COR-L47 (cell line): ENCODE data around the gene ASTL.

Experiments
- DNase-seq: peaks from one replicate; lab custom pipeline; 2025; lab: John Stamatoyannopoulos, UW

ASTL gene

DNA sequence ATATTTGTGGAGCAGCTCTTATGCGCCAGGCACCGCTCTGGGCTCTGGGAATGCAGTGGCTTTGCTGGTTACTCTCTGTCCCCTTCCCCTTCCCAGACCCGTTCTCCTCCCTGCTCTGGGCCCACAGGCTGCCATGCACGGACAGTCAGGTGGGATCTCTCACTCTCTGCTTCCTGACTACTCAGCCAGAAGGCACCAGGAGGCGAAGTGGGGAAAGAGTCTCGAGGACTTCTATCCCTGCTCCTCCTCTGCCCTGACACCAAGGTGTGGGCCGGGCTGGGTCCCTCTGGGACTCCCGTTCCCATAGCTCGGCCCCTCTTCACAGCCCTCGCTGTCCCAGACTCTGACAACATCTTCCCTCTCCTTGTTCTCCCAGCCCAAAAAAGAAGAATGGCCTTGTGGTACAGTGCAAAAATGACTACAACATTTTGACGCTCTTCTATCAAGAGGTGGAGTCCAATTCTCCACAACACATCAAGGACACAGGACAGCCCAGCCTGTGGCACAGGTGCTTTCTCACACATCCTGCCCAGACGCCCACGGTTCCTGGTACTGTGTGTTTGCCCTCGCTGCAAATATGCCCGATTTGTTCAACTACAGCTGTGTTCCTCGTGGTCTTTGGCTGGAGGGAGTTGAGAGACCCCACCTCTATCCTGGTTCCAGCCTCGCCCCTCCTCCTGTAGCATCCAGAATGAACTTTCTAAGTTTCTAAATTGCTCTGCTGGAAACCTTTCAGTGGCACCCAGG lies 21.0 kb upstream of the ASTL start:
- DNase-seq = no peak

DNA sequence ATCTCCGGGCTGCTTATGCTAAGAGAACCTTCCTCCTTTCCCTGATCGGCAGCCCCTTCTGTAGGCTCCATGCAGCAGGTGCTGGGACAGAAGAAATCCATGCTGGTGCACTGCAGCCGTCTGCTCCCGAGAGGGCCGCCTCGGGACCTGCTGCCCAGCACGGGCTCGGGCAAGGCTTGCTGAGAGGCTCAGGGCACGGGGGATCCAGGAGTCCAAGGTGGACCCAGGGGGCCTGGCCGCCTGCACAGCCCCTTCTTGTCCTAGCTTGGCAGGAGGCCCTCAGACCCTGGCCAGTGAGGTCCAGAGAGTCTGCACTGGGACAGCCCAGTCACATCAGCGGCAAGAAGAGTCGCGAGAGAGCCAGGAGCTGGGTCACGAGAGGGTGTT lies 20.2 kb upstream of the ASTL start:
- no peak for DNase-seq

DNA sequence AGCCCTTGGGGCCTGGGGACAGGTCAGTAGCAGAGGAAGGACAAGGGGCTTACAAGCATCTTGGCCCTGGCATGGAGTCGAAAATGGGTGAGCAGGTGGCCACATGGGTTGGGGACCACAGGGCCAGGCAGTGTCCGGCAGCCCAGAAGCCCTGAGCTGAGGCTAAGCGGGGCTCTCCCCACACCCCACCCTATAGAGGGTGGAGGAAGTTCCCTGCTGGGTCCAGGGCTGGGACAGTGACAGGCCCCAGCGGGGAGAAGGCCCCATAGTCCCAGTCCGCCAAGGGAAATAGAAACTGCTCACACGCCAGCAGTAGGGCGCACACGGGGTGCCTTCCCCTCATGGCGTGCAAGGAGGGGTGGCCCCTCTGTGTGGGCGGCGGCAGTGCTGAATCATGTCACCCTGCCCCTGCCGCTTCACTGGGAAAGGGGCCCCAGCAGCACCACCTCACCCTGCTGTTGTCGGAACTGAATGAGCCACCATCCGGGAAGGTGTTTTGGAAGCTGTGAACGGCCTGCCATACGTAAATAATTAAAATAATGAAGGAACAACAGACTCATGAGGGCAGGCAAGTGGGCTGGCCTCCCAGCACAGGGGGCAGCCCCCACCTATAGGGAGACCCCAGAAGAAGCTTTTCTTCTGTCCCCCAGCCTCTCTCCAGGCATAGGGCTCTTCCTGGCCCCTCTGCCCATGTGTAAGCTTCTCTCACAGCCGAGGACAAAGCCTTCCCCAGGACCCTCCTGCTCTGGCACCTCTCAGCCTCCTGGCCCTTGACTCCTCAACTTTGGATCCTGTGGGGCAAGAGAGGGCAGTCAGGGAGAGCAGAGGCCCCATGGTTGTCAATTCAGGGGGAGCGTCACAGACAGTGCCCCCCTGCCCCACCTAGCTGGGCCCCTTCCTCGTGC lies 19.6 kb upstream of the ASTL start:
- DNase-seq = no peak

DNA sequence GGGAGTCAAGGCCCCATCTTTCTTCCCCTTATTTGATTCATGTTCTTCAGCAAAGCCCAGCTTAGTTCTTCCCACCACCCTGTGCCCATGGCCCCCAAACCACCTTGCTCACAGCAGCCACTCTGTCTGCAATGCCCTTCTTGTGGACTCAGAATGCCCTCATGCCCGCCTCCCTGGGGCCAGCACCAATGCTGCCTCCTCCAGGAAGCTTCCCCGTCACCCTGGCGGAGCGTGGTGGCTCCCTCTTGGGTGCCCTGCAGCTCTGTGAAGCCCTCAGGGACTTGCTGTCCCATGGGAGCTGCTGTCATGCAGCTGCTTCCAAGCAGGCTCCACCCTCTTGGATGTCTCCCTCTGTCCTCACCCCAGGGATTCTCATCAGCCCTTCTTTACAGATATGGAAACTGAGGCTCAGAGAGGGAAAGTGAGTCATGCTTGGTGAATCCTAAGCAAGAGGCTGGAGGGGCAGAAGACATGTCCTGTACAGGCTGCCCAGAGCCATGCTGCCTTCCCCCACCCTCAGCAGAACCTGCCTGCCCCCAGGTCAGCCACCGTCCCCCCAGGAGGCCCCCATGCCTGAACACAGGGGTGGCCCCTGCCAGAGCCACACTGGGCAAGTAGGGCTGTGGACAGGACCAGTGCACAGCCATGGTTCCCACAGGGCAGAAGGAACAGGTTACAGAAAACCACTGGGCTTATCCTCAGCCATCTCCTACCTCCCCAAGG lies 18.8 kb upstream of the ASTL start:
- no peak for DNase-seq

DNA sequence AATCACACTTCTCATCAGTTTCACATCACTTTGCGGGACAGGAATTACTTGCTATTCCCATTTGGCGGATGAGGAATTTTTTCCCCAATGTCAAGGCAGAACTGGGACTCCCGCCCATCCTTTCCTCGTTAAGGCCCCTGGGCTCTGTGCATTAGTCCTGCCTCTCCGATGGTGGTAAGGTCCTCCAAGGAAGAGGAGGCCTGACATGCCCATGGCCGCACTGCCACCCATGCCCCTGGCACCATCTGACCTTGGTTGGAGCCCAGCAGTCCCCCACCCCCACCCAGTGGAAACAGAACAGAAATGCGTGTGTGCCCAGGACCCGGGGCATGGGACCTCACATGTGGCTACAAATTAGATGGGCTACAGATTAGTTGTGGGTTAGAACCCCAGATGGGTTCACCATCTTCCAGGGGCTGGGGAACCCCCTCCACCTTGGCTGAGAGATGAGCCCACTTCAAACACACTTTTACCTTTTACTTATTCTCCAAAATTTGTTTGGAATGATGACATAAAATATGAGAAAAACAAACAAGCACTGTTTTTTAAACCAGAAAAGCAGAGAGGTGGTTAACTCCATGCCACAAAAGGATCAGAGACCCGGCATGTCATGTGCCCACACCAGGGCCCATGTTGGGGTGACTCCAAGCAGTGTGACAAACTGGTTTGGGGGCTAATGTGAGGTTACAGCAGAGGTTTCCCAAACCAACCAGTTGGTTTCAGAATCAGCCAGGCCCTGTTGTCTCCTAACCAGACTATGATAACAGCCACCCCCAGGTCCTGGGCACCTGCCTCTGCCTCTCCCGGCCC lies 17.9 kb upstream of the ASTL start:
- DNase-seq = no peak

DNA sequence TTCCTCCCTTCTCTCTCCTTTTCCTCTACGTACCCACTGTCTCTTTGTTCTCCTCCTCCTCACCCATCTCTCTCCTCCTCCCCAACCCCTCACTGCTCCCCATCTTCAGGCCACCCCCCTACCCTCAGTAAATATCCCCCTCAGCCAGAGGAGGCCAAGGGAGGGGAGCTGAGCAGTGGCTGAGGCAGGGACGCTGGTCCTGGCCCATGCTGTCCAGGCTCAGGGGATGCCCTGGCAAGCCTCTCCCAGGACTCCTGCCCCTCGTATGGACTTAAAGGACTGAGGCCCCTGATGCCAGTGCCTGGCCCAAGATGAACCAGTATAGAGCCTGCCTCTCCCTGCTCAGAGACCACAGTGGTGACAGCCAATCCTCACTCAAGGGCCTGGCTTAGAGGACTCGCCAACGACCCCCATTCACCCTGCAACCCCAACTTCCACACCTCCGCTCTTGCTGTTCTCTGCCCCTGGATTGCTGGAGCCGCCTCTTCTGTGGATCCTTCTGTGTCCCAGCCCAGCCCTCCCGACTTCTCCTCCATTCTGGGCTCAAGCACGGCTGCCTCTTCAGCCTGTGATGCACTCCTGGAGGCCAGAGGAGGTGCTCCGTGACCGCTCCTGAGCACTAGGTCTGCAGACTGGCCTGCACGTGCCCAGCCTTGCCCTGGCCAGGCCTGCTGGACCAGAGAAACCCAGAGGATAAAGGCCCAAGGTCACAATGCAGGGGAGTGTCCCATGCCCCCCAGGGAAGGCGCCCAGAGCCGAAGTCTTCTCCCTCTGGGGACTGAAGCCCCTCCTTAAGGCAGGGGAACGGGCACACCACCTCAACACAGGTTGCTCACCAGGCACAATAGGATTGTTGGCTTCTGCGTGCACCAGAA lies 16.4 kb upstream of the ASTL start:
- no peak for DNase-seq

DNA sequence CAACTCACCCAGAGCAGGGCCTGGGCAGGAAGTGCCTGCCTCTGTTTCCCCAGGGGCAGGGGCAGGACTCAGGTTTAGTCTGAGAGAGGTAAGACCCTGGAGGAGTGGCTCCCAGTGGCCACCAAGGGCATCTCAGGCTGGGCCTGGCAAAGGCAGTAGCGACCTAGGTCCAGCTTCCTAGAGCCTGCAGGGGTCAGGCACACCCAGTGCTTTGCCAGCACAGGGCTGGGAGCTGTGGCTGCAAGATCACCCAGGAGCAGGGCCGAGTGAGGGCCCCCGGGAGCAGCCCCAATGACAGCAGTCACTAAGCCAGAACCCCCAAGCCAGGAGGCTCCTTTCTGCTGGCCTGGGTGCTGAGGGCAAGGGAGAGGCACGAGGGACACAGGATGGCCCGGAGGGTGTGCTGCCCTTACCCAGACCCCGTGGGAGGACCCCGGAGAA lies 15.7 kb upstream of the ASTL start:
- DNase-seq = no peak

DNA sequence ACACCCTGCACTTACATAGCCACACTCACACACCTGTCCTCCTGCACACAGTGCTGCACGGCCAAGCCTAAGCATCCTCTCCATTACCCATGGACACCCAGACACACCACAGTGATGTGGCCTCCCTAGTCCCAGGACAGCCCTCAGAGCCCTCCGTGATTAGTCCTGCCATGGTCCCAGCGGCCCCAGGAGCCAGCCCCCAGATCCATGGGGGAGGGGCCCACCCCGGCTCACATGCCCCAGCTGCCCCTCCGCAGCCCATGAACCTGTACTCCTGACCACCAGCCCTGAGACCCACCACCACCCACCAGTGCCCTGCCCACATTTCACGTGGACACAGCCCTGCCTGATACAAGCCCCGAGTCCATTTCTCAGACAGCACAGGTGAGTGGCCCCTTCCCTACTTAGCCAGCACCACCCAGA lies 15.0 kb upstream of the ASTL start:
- no peak for DNase-seq

DNA sequence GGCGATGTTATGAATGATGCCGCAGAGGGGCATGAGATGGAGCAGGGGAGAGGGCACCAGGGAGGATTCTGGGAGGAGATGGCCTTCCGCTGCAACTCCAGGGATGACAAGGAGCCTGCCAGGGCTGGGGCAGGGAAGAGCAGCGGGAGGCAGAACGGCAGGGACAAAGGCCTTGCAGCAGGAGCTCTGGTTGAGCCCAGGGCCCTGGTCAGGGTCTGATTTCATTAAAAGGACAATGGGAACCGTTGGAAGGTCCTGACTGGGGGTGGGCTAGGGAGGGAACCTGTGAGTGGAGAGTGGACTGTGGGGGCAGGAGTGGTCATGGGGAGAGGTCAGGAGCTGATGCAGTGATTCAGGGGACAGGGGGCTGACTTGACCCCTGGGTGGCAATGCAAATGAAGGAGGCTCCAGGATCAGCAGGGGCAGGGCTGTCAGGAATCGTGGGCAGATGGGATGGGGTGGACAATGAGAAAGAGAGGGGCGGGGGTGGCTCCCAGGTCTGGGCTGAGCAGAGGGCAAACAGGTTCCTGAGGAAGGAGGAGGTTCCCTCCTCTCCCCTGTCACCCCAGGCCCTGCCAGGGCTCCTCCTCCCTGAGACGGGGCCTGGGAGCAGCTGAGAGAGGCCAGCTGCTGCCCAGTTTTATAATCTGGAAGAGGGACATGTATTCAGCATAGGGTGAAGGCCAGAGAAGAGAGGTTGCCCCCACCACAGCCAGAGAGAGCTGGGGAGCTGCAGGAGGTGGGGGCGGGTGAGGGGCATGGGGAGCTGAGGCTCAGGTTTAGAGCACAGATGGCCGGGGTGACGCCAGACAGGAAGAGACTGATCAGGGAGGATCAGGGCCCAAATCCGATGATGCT lies 14.2 kb upstream of the ASTL start:
- no peak for DNase-seq

DNA sequence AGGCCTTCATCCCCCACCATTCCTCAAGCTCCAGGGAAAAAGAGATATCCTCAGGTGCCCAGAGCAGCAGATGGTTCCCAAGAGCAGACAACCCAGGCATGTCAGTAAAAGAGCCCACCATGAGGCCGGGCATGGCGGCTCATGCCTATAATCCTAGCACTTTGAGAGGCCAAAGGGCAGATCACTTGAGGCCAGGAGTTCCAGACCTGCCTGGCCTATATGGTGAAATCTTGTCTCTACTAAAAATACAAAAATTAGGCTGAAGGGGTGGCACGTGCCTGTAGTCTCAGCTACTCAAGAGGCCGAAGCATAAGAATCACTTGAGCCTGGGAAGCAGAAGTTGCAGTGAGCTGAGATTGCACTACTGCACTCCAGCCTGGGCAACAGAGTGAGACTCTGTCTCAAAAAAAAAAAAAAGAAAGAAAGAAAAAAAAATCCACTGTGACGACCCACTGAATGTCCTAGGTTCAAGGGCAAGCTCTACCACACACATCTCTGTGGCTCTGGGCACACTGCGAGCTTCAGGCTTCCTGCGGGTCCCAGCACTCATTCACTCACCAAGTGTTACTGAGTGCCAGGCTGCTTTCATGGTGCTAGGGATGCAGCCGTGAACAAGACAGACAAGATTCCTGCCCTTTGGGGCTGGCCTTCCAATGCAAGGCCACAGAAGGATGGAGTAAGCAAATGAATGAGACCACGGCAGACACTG lies 13.4 kb upstream of the ASTL start:
- no peak for DNase-seq

DNA sequence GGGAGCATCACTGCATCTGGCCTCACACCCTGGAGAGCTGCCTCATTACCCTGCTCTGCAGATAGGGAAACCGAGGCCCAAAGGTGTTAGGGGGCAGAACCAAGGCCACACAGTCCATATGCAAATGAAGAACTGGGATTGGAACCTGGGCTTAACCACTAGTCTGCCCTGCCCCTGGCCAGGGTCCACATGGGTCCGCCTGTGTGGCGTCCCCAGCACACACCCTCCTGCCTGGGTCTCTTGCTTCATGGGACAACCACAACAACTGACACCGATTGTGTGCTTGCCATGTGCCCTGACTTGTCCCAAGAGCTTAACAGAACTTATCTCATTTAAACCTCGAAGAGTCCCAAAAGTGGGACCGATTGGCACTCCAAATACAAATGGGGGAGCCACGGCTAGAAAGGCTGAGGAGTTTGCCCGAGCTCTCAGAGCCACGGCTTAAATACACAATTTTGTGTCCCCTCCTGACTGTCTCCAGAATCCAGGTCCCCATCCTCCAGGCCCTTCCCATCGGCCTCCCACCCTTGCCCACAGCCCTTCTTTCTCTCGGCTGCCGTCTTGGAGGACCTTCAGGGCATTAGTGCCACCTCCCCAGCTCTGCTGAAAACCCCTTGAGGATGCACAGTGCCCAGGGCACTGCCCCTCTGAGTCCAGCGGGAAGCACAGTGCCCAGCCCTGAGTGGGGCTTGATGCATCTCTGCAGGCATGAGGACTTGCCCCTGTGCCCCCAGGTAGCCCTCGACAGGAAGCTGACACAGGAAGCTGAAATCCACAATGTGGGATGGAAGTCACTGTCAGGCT lies 12.7 kb upstream of the ASTL start:
- no peak for DNase-seq

DNA sequence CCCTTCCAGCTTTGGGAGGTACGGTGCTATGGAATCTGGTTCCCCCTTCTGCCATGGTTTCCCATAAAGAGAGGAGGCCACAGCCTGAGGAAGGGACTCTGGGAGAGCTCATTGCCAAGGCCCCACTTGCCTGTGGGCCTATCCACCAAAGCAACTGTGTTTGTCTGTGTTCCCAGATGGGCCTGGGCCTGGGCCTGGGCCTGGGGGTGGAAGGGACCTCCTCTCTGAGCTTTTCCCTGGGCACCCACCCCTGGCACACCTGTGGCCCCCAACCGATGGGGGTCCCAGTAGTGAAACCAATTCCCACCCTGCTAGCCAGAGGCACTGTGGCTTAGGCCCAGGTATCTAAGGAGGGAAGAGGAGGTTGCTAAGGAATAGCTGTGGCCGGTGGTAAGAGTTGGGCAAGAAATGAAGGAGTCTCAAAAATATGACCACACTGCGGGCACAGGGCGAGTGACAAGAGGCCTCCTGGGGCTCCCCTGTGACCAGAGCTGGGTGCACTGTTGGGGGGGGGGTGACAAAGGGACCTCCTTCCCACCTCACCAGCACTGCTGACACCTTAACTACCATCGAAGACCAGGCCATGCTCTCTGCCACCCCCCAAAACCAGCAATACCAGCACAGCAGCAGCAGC lies 11.8 kb upstream of the ASTL start:
- no peak for DNase-seq

DNA sequence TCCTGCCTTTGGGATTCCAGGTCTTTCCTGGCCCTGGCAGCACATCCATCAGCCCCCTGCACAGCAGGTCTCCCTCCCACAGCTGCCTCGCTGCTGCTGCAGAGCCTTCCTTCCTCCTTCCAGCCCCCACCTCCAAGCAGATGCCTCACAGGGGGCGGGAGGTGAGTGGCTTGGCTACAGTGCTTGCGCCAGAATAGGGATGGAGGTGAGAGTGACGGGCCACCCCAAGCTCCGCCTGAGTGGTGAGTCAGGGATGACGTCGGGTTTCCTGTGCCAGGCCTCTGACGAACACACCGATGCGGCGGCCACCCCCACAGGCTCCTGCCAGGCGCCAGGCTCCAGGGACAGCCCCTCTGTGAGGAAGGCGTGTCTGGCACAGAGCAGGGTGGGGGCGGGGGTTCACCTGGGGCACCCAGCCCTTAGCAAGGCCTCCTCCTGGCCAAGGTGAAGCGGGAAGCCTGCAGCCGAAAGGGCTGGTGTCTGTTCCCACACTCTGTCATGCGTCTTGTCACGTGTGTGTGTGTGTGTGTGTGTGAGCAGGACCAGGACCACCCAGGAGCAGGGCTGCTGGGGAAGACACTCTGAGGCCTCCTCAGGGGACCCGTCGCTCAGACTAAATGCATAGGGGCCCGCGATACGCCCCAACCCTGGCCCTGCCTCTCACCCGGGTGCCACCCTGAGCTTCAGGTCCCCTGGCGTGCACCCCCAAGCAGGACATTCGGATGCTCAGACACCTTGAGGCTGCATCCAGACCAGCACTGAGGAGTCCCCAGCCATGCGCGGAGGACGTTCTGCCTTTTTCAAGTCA lies 10.3 kb upstream of the ASTL start:
- DNase-seq = peak; percentile 86

DNA sequence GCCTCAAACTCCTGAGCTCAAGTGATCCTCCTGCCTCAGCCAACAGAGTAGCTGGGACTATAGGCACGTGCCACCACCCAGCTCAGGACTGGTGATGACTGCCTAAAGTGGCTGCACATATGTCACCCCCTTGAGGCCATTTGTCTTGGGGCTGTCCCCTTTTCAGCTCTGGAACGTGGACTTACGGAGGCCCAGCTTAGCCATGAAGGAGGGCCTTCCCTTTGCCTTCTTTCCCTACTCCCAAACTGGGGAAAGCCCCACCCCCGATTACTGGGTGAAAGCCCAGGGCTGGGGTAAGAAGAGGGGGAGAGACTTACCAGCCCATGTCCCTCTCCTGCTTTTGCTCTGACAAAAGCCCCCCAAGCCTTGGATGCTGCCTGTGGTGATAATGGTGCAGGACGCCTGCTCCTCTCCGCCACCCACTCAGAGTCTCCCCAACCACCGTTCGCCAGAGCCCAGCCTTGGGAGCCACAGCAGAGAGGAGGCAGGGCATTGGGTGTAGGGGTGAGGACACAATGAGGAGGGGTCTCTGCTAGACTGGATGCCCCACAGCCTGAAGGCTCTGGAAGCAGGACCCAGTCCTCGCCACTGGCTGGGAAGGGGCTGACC lies 9.4 kb upstream of the ASTL start:
- DNase-seq = no peak

DNA sequence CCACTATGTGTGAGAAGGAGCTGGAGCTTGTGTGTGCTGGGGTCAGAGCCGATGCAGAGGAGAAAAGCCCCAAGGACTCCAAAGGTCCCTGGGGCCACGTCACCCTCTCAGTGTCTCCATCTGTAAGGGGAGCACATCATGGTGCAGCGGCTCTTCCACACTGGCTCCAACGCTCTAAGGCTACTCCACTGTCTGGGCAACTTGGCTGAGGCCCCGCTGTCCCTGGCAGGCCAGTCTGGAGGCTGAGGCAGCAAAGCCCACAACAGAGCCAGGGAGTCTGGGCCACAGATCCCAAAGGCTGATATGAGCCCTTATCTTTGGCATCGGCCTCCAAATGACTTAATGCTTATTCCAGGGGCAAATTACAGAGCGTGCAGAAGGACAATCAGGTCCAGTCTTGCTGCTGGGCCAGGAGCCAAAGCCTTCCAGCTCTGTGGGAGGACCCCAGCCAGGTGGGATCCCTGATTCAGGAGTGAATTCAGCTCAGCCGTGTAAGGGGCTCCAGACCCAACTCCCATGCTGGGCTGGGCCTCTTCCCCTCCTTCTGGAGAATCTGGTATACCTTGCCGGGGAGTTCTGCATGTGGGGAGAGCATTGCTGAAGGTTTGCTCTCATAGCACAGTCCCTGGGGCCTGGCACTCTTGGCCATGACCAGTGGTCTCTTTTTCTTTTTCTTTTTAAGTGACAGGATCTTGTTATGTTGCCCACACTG lies 8.7 kb upstream of the ASTL start:
- peak; percentile 35 for DNase-seq
